T-helper 2 cell treated with Interferon-gamma antibody and Interleukin-4, amounts not matched to agents 100 ng/mL and 5 ng/mL, for 36 hours (primary cell): Measurements from ENCODE around the gene SLC24A3. TPM values are rescaled to one million over a fixed set of nuclear protein-coding genes. Genes with fewer than 3 reads are reported as not detected.
"Not testable (repeated sequence)": the region's sequence is repeated elsewhere in the genome, so short reads cannot be mapped to it uniquely, and the experiment has no call there.

Experiments used
- intact Hi-C: fragments of 100-400 bp; cut with micrococcal nuclease; formaldehyde crosslinking; loops from one replicate; pipeline ENCODE4 v1.15.1; 2023
- total RNA-seq: library from RNA; stranded (reverse); gene quantifications from 2 replicates; pipeline ENCODE4 v1.2.3, GENCODE V29; 2022

The SLC24A3 gene
- total RNA-seq, 1 donor from 2014 or later, result not detected

DNA sequence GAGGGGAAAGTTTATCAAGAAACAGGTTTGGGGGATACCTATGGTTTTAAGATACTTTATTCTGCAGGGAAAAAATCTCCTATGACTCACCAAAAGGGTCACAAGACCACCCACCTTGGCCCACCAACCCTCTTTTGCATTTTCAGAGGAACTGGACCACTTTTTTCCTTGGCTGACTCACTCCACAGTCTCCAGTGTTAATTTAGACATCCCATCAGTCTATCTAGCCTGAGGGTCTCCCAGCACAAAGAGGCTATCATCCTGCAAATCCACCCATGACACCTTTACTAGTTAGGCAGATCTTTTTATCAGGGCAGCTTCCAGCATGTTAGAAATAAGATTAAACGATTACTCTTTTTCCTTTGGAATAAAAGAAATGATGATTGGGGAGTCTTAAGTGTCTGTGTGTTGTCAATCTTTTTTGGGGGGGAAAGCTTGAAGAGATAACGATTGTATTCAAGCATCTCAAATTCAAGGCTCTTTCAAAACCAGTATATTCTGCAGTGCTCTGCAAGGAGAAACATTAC lies 407.5 kb downstream of the SLC24A3 start:
- intact Hi-C loops, result no loop called here

DNA sequence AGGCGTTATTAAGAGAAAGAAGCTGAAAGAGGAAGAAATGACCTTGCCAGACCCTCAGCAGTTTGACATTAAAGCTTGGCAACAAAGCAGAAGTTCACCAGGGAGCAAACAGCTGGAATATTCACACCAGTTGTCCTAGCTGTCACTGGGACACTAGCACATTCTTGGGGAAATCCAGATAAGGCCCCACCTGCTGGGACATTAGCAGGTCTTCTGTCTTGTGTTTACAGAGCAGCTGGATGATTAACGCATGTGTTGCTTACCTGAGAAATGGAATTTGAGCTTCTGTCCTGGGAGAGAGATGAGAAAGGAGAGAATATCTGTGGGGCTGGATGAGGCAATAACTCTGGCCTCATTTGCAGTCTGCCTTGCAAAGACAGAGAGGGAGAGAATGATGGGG lies 408.0 kb downstream of the SLC24A3 start:
- intact Hi-C loops, result no loop called here

DNA sequence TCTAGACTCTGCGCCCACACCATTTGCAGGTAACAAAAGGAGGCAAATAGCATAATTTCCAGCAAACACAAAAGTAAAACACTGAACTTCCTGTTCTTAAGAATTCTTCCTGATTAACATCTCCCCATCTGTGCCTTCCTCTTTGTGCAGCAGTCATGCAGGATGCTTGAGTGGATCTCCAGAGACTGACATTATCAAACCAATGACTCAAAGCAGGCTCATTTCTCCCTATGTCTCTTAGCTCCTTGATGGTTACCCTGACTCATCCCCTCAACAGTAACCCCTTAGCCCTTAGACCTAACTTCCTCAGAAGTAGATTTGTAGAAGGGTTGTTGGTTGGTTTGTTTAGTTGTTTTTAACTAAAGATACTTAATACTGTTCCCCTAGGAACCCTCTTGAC lies 408.6 kb downstream of the SLC24A3 start:
- intact Hi-C loops, result no loop called here

- intact Hi-C loops, result no loop called here
These were observed 412.0 kb downstream of the SLC24A3 start for GRCh38 chr20:19624221-19624965.

DNA sequence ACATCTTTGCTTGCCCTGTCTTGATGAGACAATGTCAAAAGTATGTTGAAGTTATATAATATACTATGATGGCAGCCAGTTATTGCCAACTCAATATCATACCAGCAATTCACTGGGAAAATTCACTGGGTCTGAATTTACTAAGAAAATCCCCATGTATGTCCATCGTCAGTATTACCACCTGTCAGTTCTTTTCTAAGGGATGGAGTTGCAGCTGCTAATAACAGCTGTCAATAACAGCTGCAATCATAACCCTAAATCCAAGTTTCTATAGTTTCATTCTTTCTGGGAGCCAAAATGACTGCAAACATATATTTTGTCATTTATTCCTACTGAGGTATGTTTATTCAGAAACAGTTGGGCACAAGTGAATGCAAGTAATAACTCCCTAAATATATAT lies 413.0 kb downstream of the SLC24A3 start:
- intact Hi-C loops, result no loop called here

DNA sequence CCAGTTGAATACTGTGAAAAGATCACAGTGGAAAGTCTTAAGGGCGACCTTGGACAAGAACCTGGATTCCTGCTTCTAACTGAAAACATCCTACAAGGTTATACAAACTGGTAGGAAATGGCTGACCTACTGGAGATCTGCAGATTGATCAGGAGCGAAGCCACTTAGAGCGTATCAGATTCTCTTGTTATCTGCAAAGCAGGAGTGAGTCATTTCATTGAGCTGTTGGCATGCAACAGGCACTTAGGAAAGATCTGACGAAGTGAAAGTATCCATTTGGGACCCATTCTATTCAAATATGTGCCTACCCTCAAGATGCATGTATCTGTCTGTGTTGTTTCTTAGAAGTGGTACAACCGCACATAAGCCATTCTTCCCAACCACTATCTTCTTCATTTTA lies 414.5 kb downstream of the SLC24A3 start:
- intact Hi-C loops, result no loop called here

DNA sequence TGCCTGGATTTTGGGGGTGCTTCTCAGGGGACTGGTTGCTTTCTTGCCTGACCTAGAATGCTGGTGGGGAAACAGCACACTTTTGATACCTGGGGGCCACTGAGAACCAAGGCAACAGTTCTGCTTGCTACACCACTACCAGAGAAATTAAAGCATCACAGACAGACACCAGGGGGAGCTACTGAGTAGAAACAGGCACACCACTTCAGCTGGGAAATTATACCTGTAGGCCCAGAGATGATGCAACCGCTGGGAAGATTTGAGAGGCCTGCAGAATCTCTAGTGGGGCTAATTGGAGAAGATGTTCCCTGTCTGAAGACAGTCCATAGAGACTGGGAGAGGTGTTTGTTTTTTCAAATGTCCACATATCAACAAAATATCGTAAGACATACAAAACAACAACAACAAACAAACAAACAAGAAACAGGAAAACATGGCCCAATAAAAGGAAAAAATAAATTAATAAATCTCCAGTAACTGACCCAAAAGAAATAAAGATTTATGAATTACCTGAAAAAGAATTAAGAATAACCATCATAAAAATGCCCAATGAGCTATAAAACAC lies 416.2 kb downstream of the SLC24A3 start:
- intact Hi-C loops, result loop anchor here (2.0 kb wide), 1 partner anchor 34 kb away; no protein-coding TSS in a partner anchor

DNA sequence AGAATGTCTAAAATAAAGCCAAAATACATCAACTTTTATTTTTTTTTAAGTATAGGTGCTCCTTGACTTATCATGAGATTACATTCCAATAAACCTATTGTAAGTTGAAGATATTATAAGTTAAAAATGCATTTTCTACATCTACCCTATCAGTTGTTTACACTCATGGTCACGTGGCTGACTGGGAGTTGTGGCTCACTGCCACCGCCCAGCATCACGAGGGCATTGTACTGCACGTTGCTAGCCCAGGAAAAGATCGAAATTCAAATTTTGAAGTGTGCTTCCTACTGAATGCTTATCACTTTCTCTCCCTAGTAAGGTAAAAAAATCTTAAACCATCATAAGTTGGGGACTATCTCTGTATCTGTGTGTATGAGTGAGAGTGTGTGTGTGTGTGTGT lies 419.0 kb downstream of the SLC24A3 start:
- intact Hi-C loops, result no loop called here

DNA sequence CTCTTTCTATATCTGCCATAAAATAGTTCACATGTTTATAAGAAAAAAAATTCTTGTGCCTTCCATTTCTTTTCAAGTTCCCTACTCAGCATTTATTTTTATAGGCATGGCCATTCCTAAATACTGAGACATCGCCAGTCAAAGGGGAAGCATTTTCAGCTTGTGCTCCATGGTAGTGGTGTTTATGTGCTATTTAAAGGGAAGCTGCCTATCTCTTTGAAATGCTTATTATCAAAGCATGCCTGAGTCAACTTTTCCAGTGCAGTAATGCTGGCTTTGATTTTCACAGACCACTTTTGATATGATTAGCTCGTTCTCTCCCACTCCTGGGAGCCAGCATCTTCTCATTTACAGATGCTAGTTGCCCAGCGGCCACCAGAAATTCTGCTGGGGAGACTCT lies 421.5 kb downstream of the SLC24A3 start:
- intact Hi-C loops, result no loop called here

GRCh38 chr20:19639471-19640045 lies 427.1 kb downstream of the SLC24A3 start:
- intact Hi-C loops, result not testable (repeated sequence)

GRCh38 chr20:19642860-19643259 lies 430.4 kb downstream of the SLC24A3 start:
- intact Hi-C loops, result no loop called here

GRCh38 chr20:19644085-19644484 lies 431.6 kb downstream of the SLC24A3 start:
- intact Hi-C loops, result no loop called here

GRCh38 chr20:19646963-19647362 lies 434.5 kb downstream of the SLC24A3 start:
- intact Hi-C loops, result no loop called here

GRCh38 chr20:19648024-19648423 lies 435.6 kb downstream of the SLC24A3 start:
- intact Hi-C loops, result no loop called here

DNA sequence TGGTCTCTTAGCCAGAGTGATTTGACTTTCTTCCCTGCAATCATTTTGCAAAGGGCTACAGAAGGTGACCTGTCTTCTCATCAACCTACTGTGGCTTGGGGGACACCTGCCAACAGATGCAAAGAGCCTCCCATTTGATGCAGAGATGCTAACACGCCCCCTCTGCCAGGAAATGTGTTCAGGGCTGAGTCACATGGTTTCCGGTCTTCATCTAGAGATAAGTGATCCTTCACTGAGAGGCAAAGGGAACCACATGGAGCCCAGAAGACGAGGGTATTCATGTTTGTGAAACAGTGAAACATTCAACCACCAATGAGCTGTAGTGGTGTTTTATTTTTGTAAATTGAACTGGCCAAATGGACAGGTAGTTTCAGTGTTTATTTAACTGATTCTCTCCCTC lies 436.6 kb downstream of the SLC24A3 start:
- intact Hi-C loops, result no loop called here

- intact Hi-C loops, result no loop called here
These were observed 440.2 kb downstream of the SLC24A3 start for GRCh38 chr20:19652591-19653026.

GRCh38 chr20:19653327-19653726 lies 440.9 kb downstream of the SLC24A3 start:
- intact Hi-C loops, result no loop called here

DNA sequence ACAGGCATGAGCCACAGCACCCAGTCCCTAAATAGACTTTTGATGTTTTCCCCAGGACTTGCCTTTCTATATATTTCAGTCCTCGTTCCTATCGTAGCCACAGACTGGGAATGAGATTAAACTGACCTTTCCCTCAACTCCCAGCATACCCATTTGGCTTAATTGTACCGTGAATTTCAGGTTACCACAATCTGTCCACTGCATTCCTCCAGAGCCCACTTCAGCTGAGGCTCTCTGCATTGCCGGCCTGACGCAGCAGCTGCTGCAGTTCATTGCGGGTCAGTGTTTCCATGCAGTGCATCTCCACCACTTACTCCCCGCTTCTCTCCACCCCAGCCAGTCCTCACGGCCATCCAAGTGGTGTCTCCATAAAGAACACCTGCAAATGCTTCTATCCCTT lies 442.5 kb downstream of the SLC24A3 start:
- intact Hi-C loops, result no loop called here

DNA sequence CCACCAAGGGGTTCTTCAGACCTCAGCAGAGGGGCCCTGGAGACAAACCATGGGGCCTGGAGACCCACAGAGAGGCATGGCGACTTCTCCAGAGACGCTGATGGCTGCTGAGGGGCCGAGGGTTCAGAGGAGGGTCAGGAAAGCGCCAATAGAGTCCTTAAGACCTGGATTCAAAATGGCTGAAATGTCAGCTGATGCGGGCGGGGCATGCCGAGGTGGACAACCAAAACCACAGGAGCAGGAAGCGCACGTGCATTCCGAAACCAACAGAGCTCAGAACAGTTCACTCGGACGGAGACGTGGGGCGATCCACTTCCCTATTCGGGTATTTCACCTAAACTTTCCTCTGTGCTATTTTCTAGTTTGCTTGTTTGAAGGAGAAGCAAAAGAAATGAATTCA lies 445.7 kb downstream of the SLC24A3 start:
- intact Hi-C loops, result no loop called here

DNA sequence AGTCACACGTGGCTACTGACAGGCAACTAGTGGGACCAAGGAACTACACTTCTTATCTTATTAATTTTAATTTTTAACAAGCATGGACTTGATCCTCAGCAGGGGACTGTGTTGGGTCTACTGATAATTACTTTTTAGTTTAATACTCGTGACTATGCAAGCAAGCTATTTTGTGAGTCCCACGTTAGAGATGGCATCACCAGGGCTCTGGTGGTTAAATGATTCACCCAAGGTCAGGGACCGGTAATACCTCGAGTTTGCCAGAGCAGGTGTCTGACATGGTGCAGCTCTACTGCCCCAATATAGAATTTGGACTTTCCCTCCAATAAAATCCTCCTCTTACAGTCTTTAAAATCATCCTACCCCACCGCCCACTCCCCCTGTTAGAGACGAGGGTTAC lies 447.0 kb downstream of the SLC24A3 start:
- intact Hi-C loops, result no loop called here

- intact Hi-C loops, result no loop called here
These were observed 448.5 kb downstream of the SLC24A3 start for GRCh38 chr20:19660808-19661378.
